ENCODE data around the gene DEXI.

DNA sequence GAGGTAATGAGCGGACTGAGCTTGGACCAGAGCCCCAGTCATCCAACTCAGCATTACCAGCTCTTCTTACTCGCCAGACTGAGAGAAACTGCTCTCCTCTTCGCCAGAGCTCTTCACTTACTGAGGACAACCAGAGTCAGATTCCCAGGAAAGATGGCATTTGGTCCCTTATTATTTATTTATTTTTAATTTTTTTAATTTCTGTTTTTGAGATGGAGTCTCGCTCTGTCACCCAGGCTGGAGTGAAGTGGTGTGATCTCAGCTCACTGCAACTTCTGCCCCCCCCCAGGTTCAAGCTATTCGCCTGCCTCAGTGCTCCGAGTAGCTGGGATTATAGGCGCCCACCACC lies 23.3 kb downstream of the DEXI start:
- TF ChIP-seq, protein P1, sequence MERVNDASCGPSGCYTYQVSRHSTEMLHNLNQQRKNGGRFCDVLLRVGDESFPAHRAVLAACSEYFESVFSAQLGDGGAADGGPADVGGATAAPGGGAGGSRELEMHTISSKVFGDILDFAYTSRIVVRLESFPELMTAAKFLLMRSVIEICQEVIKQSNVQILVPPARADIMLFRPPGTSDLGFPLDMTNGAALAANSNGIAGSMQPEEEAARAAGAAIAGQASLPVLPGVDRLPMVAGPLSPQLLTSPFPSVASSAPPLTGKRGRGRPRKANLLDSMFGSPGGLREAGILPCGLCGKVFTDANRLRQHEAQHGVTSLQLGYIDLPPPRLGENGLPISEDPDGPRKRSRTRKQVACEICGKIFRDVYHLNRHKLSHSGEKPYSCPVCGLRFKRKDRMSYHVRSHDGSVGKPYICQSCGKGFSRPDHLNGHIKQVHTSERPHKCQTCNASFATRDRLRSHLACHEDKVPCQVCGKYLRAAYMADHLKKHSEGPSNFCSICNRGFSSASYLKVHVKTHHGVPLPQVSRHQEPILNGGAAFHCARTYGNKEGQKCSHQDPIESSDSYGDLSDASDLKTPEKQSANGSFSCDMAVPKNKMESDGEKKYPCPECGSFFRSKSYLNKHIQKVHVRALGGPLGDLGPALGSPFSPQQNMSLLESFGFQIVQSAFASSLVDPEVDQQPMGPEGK (CRISPR knock-in tag; IDR thresholded peaks at IDR 0.05; ENCODE audit: borderline replicate concordance) = no peak
- no peak for TF ChIP-seq ZNF565 (CRISPR knock-in tag; conservative IDR thresholded peaks at IDR 0.05; ENCODE audit: low read depth)
- TF ChIP-seq ZFP30 (CRISPR knock-in tag; IDR thresholded peaks at IDR 0.05) = no peak
- TF ChIP-seq CREB5 (CRISPR knock-in tag; IDR thresholded peaks at IDR 0.05; ENCODE audit: low read depth) = no peak
- TF ChIP-seq, protein P2, sequence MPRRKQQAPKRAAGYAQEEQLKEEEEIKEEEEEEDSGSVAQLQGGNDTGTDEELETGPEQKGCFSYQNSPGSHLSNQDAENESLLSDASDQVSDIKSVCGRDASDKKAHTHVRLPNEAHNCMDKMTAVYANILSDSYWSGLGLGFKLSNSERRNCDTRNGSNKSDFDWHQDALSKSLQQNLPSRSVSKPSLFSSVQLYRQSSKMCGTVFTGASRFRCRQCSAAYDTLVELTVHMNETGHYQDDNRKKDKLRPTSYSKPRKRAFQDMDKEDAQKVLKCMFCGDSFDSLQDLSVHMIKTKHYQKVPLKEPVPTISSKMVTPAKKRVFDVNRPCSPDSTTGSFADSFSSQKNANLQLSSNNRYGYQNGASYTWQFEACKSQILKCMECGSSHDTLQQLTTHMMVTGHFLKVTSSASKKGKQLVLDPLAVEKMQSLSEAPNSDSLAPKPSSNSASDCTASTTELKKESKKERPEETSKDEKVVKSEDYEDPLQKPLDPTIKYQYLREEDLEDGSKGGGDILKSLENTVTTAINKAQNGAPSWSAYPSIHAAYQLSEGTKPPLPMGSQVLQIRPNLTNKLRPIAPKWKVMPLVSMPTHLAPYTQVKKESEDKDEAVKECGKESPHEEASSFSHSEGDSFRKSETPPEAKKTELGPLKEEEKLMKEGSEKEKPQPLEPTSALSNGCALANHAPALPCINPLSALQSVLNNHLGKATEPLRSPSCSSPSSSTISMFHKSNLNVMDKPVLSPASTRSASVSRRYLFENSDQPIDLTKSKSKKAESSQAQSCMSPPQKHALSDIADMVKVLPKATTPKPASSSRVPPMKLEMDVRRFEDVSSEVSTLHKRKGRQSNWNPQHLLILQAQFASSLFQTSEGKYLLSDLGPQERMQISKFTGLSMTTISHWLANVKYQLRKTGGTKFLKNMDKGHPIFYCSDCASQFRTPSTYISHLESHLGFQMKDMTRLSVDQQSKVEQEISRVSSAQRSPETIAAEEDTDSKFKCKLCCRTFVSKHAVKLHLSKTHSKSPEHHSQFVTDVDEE (CRISPR knock-in tag; IDR thresholded peaks at IDR 0.05) = no peak
- TF ChIP-seq, protein P3, sequence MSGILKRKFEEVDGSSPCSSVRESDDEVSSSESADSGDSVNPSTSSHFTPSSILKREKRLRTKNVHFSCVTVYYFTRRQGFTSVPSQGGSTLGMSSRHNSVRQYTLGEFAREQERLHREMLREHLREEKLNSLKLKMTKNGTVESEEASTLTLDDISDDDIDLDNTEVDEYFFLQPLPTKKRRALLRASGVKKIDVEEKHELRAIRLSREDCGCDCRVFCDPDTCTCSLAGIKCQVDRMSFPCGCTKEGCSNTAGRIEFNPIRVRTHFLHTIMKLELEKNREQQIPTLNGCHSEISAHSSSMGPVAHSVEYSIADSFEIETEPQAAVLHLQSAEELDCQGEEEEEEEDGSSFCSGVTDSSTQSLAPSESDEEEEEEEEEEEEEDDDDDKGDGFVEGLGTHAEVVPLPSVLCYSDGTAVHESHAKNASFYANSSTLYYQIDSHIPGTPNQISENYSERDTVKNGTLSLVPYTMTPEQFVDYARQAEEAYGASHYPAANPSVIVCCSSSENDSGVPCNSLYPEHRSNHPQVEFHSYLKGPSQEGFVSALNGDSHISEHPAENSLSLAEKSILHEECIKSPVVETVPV (CRISPR knock-in tag; IDR thresholded peaks at IDR 0.05) = no peak
- TF ChIP-seq BACH2 (CRISPR knock-in tag; IDR thresholded peaks at IDR 0.05; ENCODE audit: borderline replicate concordance) = no peak
- TF ChIP-seq ISL1 (CRISPR knock-in tag; IDR thresholded peaks at IDR 0.05) = no peak
- no peak for TF ChIP-seq SNAI2 (CRISPR knock-in tag; IDR thresholded peaks at IDR 0.05)
- TF ChIP-seq ESRRG (CRISPR knock-in tag; IDR thresholded peaks at IDR 0.05) = no peak
- no peak for TF ChIP-seq ZFP3 (CRISPR knock-in tag; IDR thresholded peaks at IDR 0.05)
- TF ChIP-seq ZC3H10 (CRISPR knock-in tag; IDR thresholded peaks at IDR 0.05) = no peak

Measured in SK-N-SH treated with all-trans-retinoic acid at 6 μM for 48 hours (cell line).